Fibroblast of mammary gland (primary cell): ENCODE measurements around the gene CHST11.
A peak's percentile ranks its signal among the peaks of the same experiment; 100 is the strongest.

Source experiments
- DNase-seq: peaks from one replicate; pipeline ENCODE4 v3.0.0-alpha.2; 2010; ENCODE audit warnings: low read depth
- H3K4me3 ChIP-seq: 2 replicates; pipeline ENCODE4 v1.5.1; 2011; ENCODE audit warnings: low read depth, mild to moderate bottlenecking, low read length, moderate library complexity; ENCODE audit not compliant: control insufficient read depth
- TF ChIP-seq, protein P1 (sequence below): conservative IDR thresholded peaks from 2 replicates; pipeline ENCODE4 v1.5.1; 2011; ENCODE audit warnings: low read depth, low read length, inconsistent platforms; ENCODE audit not compliant: control insufficient read depth, insufficient read depth

CHST11 gene

DNA sequence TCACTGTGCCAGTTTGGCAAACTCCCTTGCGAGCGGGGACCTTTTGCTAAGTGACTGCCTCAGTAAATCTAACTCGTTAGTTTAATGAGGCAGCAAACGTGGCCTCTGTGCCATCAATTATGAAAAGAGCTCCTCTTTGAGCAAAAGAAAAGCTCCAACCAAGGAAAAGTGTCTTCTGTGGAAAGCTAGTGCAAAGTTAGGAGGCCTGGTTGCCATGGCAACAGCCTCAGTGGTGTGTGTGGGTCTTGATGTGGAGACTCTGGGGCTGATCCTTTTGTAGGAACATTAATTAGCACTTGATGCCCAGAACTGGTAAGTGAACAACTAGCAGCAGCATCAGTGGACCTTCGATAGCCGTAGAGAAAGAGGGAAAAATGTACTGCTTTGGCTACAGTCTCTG lies 145.7 kb downstream of the CHST11 start:
- TF ChIP-seq, protein P1, sequence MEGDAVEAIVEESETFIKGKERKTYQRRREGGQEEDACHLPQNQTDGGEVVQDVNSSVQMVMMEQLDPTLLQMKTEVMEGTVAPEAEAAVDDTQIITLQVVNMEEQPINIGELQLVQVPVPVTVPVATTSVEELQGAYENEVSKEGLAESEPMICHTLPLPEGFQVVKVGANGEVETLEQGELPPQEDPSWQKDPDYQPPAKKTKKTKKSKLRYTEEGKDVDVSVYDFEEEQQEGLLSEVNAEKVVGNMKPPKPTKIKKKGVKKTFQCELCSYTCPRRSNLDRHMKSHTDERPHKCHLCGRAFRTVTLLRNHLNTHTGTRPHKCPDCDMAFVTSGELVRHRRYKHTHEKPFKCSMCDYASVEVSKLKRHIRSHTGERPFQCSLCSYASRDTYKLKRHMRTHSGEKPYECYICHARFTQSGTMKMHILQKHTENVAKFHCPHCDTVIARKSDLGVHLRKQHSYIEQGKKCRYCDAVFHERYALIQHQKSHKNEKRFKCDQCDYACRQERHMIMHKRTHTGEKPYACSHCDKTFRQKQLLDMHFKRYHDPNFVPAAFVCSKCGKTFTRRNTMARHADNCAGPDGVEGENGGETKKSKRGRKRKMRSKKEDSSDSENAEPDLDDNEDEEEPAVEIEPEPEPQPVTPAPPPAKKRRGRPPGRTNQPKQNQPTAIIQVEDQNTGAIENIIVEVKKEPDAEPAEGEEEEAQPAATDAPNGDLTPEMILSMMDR: no peak

DNA sequence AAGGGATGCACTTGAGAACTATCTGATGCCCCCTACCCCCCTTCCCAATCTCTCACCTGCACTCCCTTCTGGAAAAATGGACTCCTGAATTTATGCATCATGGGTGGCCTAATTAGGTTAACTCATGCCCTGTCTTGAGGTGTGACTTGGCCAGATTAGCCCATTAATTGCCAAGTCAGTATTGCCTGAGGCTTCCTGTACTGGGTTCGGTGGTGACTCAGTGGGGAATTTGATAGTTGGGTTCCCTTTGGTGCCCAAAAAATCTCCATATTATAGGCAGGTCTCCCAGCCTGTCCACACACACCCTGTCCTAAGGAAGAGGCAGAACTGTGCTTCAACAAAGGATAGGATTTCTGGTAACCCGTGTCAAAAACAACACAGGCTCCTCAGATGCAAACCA lies 146.1 kb downstream of the CHST11 start:
- H3K4me3 ChIP-seq: no peak overlapping the region
- no peak for DNase-seq
- TF ChIP-seq, protein P1: no peak

More for the DNA sequence above, 145.7 kb downstream of the CHST11 start:
- H3K4me3 ChIP-seq: no peak overlapping the region
- no peak for DNase-seq

- peak; percentile 86 for DNase-seq
- no peak overlapping the region for H3K4me3 ChIP-seq
- TF ChIP-seq, protein P1: no peak
These were observed 146.8 kb downstream of the CHST11 start for GRCh38 chr12:104603545-104603973.

DNA sequence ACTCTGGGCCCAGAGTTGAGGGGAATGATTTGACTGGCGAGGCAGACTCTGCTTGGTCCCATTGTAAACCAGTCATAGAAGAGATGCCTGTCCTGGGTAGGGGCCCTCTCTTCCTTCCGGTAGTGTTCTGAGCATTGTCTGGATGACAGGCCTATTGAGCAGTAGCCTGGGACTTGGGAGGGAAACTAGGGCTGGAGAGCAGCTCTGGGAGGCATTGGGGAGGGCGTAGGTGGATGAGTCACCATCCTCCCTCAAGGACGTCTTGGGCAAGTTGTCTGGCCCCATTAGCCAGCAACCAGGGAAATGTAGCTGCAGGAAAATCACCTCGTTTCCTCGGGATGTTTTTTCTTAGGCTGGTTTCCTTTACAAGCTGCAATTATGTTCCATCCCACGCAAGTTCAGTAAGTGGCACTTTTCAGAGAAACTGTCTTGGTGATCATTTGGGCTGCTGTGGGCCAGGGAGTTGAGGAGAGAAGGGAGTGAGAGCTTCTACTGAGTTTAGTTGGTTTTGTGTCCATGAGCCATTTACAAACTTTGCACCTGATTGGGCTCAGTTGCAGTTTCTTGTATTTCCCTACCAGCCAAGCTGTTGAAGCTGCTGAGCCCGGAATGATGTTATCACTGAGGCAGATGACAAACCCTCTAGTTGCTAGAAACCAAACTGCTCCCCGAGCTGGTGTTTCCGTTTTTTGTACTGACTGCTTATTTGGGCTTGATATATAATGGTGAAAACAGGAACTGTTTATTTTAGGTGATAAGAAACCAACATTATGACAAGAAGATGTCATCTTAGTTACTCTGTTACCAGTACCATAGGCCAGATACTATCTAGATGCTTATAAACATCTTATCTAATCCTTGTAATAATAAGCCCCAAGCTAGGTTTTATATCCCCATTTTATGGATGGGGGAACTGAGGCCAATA lies 147.6 kb downstream of the CHST11 start:
- DNase-seq: peak; percentile 99
- H3K4me3 ChIP-seq: peak overlapping the region; percentile 38
- TF ChIP-seq, protein P1: no peak

DNA sequence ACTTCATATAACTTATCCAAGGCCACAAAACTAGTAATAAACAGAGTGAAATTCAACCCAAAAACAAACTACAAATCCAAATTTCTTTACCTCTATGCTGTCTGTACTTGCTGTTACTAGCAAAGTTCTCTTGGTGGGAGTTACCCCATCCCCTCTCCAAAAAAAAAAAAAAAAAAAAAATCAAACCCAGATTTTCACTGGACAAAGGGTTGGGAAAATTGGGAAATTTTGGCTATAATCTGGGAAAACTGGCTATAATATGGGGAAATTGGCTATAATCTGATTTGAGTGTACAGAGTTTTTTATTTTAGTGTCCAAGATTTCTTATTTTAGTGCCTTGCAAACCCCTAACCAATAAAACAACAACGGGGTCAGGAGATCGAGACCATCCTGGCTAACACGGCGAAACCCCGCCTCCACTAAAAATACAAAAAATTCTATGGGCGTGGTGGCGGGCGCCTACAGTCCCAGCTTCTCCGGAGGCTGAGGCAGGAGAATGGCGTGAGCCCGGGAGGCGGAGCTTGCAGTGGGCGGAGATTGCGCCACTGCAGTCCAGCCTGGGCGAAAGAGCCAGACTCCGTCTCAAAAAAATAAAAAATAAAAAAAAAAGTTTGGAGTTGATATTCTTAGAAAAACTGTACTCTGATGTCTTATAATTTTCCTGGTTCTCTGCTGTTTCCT lies 148.4 kb downstream of the CHST11 start:
- H3K4me3 ChIP-seq: no peak overlapping the region
- TF ChIP-seq, protein P1: no peak
- DNase-seq: peak; percentile 62

- TF ChIP-seq, protein P1: no peak
- no peak overlapping the region for H3K4me3 ChIP-seq
- DNase-seq: peak; percentile 74
These were observed 148.9 kb downstream of the CHST11 start for GRCh38 chr12:104605685-104606084.
